GM12878 (cell line): ENCODE measurements around the gene ITFG1. TPM values are rescaled to one million over a fixed set of nuclear protein-coding genes. Genes with fewer than 3 reads are reported as not detected.
A peak's percentile ranks its signal among the peaks of the same experiment; 100 is the strongest.

Experiments
- ATAC-seq: fragments of 200-7000 bp; cut with Tn5 transposase; 3 replicates; pipeline ENCODE4 v1.9.1; 2020; ENCODE audit warnings: mild to moderate bottlenecking, moderate library complexity
- Bru-seq: library from RNA; stranded (reverse); fragments of 400-500 nt; gene quantifications from one replicate; lab custom pipeline; 2021; lab: Mats Ljungman, UMichigan
- BruChase-seq, 2 experiments: library from RNA; stranded (reverse); fragments of 400-500 nt; gene quantifications; one replicate each; lab custom pipeline; 2021; lab: Mats Ljungman, UMichigan
- BruUV-seq: library from RNA; stranded (reverse); fragments of 400-500 nt; replicated peaks from 2 replicates; lab custom pipeline; 2021; lab: Mats Ljungman, UMichigan
- CTCF ChIA-PET: fragments of 300-600 bp; sonication (Branson Sonifier 250); formaldehyde crosslinking; extraction: SDS; loops from one replicate; lab custom pipeline; 2021; ENCODE audit warnings: inconsistent platforms; lab: Yijun Ruan, JAX
- POLR2A ChIA-PET: fragments of 350-600 bp; formaldehyde crosslinking; extraction: SDS; loops from one replicate; lab custom pipeline; 2021; ENCODE audit warnings: inconsistent platforms; lab: Charles Lee
- RAD21 ChIA-PET: fragments of 300-600 bp; sonication (Branson Sonifier 250); formaldehyde crosslinking; loops from one replicate; lab custom pipeline; 2023; ENCODE audit warnings: antibody characterized with exemption; ENCODE audit not compliant: unreplicated experiment; lab: Charles Lee
- SMC1A ChIA-PET: fragments of 300-600 bp; sonication (Branson Sonifier 250); formaldehyde crosslinking; loops from one replicate; lab custom pipeline; 2023; ENCODE audit not compliant: unreplicated experiment, uncharacterized antibody; lab: Charles Lee
- DNase-seq: peaks from one replicate; pipeline ENCODE4 v3.0.0-alpha.2; 2011; ENCODE audit warnings: low read depth, low spot score
- FAIRE-seq: peaks from 3 replicates; lab custom pipeline; 2011; peaks lifted over from hg19 to GRCh38; lab: Jason Lieb, UNC
- H2AFZ ChIP-seq: 2 replicates; pipeline ENCODE4 v1.6.0; 2011; ENCODE audit warnings: low read depth, low read length, control low read depth; ENCODE audit not compliant: control insufficient read depth
- H3K27ac ChIP-seq: 2 replicates; pipeline ENCODE4 v1.5.1; 2011; ENCODE audit warnings: control low read depth; ENCODE audit not compliant: control insufficient read depth, insufficient read depth
- H3K27me3 ChIP-seq, 2 experiments: replicated peaks in 1 of 2; 2 replicates each; pipeline versions ENCODE4 v1.6.0 to v1.6.1; 2011; ENCODE audit warnings: low read length in 1 of 2; ENCODE audit not compliant: control insufficient read depth in 2 of 2, insufficient read depth in 2 of 2
- H3K36me3 ChIP-seq, 2 experiments: 2 replicates each; pipeline ENCODE4 v1.5.1; 2011; ENCODE audit warnings: low read length in 1 of 2; ENCODE audit not compliant: control insufficient read depth in 2 of 2, insufficient read depth in 2 of 2
- H3K4me1 ChIP-seq: 2 replicates; pipeline ENCODE4 v1.6.1; 2011; ENCODE audit warnings: mild to moderate bottlenecking, low read length, moderate library complexity, mixed read lengths; ENCODE audit not compliant: control insufficient read depth, insufficient read depth
- H3K4me2 ChIP-seq: 2 replicates; pipeline ENCODE4 v1.6.0; 2011; ENCODE audit warnings: control low read depth; ENCODE audit not compliant: control insufficient read depth, insufficient read depth
- H3K4me3 ChIP-seq: fragments of 200-600 bp; sonication (generic); 2 replicates; pipeline ENCODE4 v1.5.1; 2016
- H3K79me2 ChIP-seq: 2 replicates; pipeline ENCODE4 v1.6.0; 2011; ENCODE audit warnings: low read length; ENCODE audit not compliant: control insufficient read depth, insufficient read depth
- H3K9ac ChIP-seq: 2 replicates; pipeline ENCODE4 v1.8.0; 2011; ENCODE audit warnings: low read length, control low read depth, mixed read lengths; ENCODE audit not compliant: control insufficient read depth, insufficient read depth
- H3K9me3 ChIP-seq: replicated peaks from 3 replicates; pipeline ENCODE4 v1.5.1; 2011; ENCODE audit warnings: mild to moderate bottlenecking, low read length; ENCODE audit not compliant: control insufficient read depth, insufficient read depth
- H4K20me1 ChIP-seq: 2 replicates; pipeline ENCODE4 v1.6.0; 2011; ENCODE audit not compliant: control insufficient read depth, insufficient read depth
- ATF2 ChIP-seq: IDR thresholded peaks from 2 replicates; pipeline ENCODE4 v1.6.1; 2012; ENCODE audit warnings: low read length, inconsistent platforms
- ATF7 ChIP-seq: fragments of 450-650 bp; IDR thresholded peaks from 2 replicates; pipeline ENCODE4 v1.6.1; 2016; ENCODE audit warnings: low read depth, mild to moderate bottlenecking
- BHLHE40 ChIP-seq, 2 experiments: fragments of 450-650 bp in 1 of 2; IDR thresholded peaks; 2 replicates each; pipeline ENCODE4 v1.6.1; 2011 to 2017; ENCODE audit warnings: low read depth in 2 of 2, borderline replicate concordance in 1 of 2, improper control_type of control experiment in 1 of 2, low read length in 1 of 2, mild to moderate bottlenecking in 1 of 2
- CEBPZ ChIP-seq: fragments of 150-350 bp; IDR thresholded peaks from 2 replicates; pipeline ENCODE4 v1.6.1; 2016; ENCODE audit warnings: low read depth, low read length
- EP300 ChIP-seq, 2 experiments: fragments of 150-350 bp in 1 of 2; IDR thresholded peaks; 2 replicates each; pipeline ENCODE4 v1.6.1; 2011 to 2012; ENCODE audit warnings: low read depth in 2 of 2, low read length in 2 of 2, borderline replicate concordance in 1 of 2, improper control_type of control experiment in 1 of 2, inconsistent platforms in 1 of 2; ENCODE audit not compliant: control insufficient read depth in 1 of 2
- MTA2 ChIP-seq: fragments of 450-650 bp; IDR thresholded peaks from 2 replicates; pipeline ENCODE4 v1.6.1; 2016; ENCODE audit warnings: low read depth, mild to moderate bottlenecking, moderate library complexity
- USF1 ChIP-seq: IDR thresholded peaks from 2 replicates; pipeline ENCODE4 v1.6.1; 2011; ENCODE audit warnings: borderline replicate concordance, low read depth, mild to moderate bottlenecking, moderate library complexity, mixed read lengths, low read length; ENCODE audit not compliant: insufficient read depth; ENCODE audit errors: extremely low read length
- ZNF274 ChIP-seq: IDR thresholded peaks from one replicate; pipeline ENCODE4 v1.8.0; 2011; ENCODE audit not compliant: insufficient read length, insufficient read depth
- WGBS: methylation state at CpG from one replicate; pipeline ENCODE4 v1.1.6; 2016; ENCODE audit warnings: low lambda C conversion rate; ENCODE audit not compliant: insufficient replicate concordance, insufficient coverage; ENCODE audit errors: missing lambda C conversion rate; 5-methylcytosine and 5-hydroxymethylcytosine counted together
- in situ Hi-C: fragments of 300-500 bp; cut with MboI; formaldehyde crosslinking; loops from 9 replicates; pipeline ENCODE4 v1.14.3; 2018; ENCODE audit warnings: mixed read lengths
- intact Hi-C: fragments of 100-400 bp; cut with micrococcal nuclease; formaldehyde crosslinking; loops from one replicate; pipeline ENCODE4 v1.14.2; 2022; ENCODE audit not compliant: unreplicated experiment
- long read RNA-seq, 2 experiments: library from polyadenylated mRNA; unstranded; transcript quantifications; one replicate each; pipeline ENCODE4 v2.0.0, GENCODE V29; 2019 to 2020
- polyA minus RNA-seq, 3 experiments: library from RNA; depleted of rRNA, polyadenylated mRNA; stranded (reverse); fragments of >200 nt; gene quantifications; 2 replicates each; pipeline ENCODE4 v1.2.3, GENCODE V29; 2011
- polyA plus RNA-seq, 11 experiments: library from polyadenylated mRNA; depleted of rRNA in 4 of 11; unstranded in 6 of 11; stranded (reverse) in 5 of 11; fragments of >200 nt; fragmentation: Nextera tagmentation in 4 of 11; fragmentation: Illumina TruSeq in 1 of 11; extraction: Ambion mirVana in 4 of 11; extraction: Trizol in 1 of 11; gene quantifications; 1 replicate in 1 of 11; 2 replicates in 10 of 11; pipeline versions ENCODE4 v1.2.1 to v1.2.3, GENCODE V29; 2011 to 2016; ENCODE audit warnings: inconsistent platforms in 2 of 11, missing spikeins in 2 of 11, low read depth in 1 of 11
- total RNA-seq, 4 experiments: library from RNA; depleted of rRNA in 3 of 4; stranded (reverse); fragments of >200 nt in 3 of 4; fragmentation: Illumina TruSeq in 1 of 4; extraction: Trizol in 1 of 4; gene quantifications; 2 replicates each; pipeline versions ENCODE4 v1.2.1 to v1.2.3, GENCODE V29; 2013 to 2021

Gene ITFG1
- total RNA-seq (2013; cell fraction: nucleolus; rRNA removed) = 171 and 189 TPM in 2 replicates
- total RNA-seq (2014; rRNA removed) = 27.6 and 29.9 TPM in 2 replicates
- 37.3 and 40.1 TPM in 2 replicates for total RNA-seq (2014; rRNA removed; fragmentation: Illumina TruSeq; extraction: Trizol)
- 21.3 and 22.2 TPM in 2 replicates for total RNA-seq (2021)
- 11.4 TPM for polyA plus RNA-seq (2011; ENCODE audit: low read depth)
- 56.3 and 93.7 TPM in 2 replicates for polyA plus RNA-seq (2011; rRNA removed)
- 20.2 and 24.5 TPM in 2 replicates for polyA plus RNA-seq (2011; cell fraction: cytosol; rRNA removed)
- polyA plus RNA-seq (2011; cell fraction: nucleus; rRNA removed) = 18.3 and 23.1 TPM in 2 replicates
- polyA plus RNA-seq (2012) = 17.5 and 19.5 TPM in 2 replicates
- polyA plus RNA-seq (2014; fragmentation: Illumina TruSeq; extraction: Trizol) = 29.6 and 36.5 TPM in 2 replicates
- 10 to 100 TPM in 1 of 2 experiments, 1 to 10 TPM in 1; 9.3 to 15.9 TPM for polyA plus RNA-seq (2014; fragmentation: Nextera tagmentation; extraction: Ambion mirVana)
- 11.5 and 13.8 TPM in 2 replicates for polyA plus RNA-seq (2014; rRNA removed)
- 10 to 100 TPM; 45.1 to 45.2 TPM for polyA plus RNA-seq (2016; fragmentation: Nextera tagmentation; extraction: Ambion mirVana)
- polyA minus RNA-seq (2011; rRNA and poly(A)+ RNA removed) = 35.1 and 48.0 TPM in 2 replicates
- 9.6 and 13.7 TPM in 2 replicates for polyA minus RNA-seq (2011; cell fraction: cytosol; rRNA and poly(A)+ RNA removed)
- 57.8 and 86.2 TPM in 2 replicates for polyA minus RNA-seq (2011; cell fraction: nucleus; rRNA and poly(A)+ RNA removed)
- Bru-seq, nascent RNA = percentile 75 among the genes with signal in this experiment
- BruChase-seq, experiment 1, labeled RNA remaining after a 6-hour chase = percentile 72 among the genes with signal in this experiment
- percentile 73 among the genes with signal in this experiment for BruChase-seq, experiment 2, labeled RNA remaining after a 2-hour chase
- long read RNA-seq, experiment 1, transcript ITFG1-201 (18 exons, 3,400 nt) = major isoform, 42 of 59 reads
- long read RNA-seq, experiment 1, partial matches to known transcripts = 4 of 59 reads
- long read RNA-seq, experiment 1, other reads (novel, unspliced or antisense) = 12 of 59 reads
- long read RNA-seq, experiment 2, transcript ITFG1-201 (18 exons, 3,400 nt) = major isoform, 142 of 211 reads
- long read RNA-seq, experiment 2, partial matches to known transcripts = 28 of 211 reads
- long read RNA-seq, experiment 2, other reads (novel, unspliced or antisense) = 41 of 211 reads

GRCh38 chr16:47460711-47461597 is at the start of gene ITFG1, which contains the start of gene PHKB:
Gene ITFG1, minus strand, starts transcription at chr16:47461063. Its CDS starts 18 bp downstream, at chr16:47461045.
Gene PHKB, plus strand, starts transcription at chr16:47461331. Its CDS starts 20 bp downstream, at chr16:47461351.
- H3K79me2 ChIP-seq = peaks cover 69% of the 10 kb centered on the region
- no peaks in the 10 kb centered on the region for H3K9me3 ChIP-seq
- ChIA-PET RAD21 (interaction anchor here (0.7 to 19.6 kb wide), 22 partner anchors 8 to 424 kb away, joined by 3 to 238 read pairs (median 3); no protein-coding TSS in a partner anchor), POLR2A (interaction anchor here (0.5 to 5.6 kb wide), 13 partner anchors 11 to 924 kb away, joined by 3 to 38 read pairs (median 4); partner anchors contain the start of gene SIAH1), CTCF (interaction anchor here (0.8 to 7.6 kb wide), 7 partner anchors 10 to 594 kb away, joined by 3 to 60 read pairs (median 4); no protein-coding TSS in a partner anchor), SMC1A (interaction anchor here (0.8 to 14.7 kb wide), 26 partner anchors 10 to 594 kb away, joined by 3 to 254 read pairs (median 4); no protein-coding TSS in a partner anchor)
- intact Hi-C loops = loop anchor here (1.0 to 10.0 kb wide), 4 partner anchors 32 to 319 kb away; partner anchors contain the start of gene NETO2
- 2% methylated on average over 76 of the region's 82 CpGs for WGBS
- peak within 1 kb of the TSS; percentile 90 for H3K27ac ChIP-seq
- peaks cover 10% of the 10 kb centered on the region for H3K4me1 ChIP-seq
- peak within 1 kb of the TSS; percentile 93 for H2AFZ ChIP-seq
- H3K4me3 ChIP-seq = peak within 1 kb of the TSS; percentile 85
- no peaks in the 10 kb centered on the region for H4K20me1 ChIP-seq
- ATAC-seq (peak; percentile 75), FAIRE-seq (no peak), DNase-seq (peak; percentile 69)
- H3K27me3 ChIP-seq = no peaks in the 10 kb centered on the region
- H3K36me3 ChIP-seq = peaks cover 0 to 4% of the 10 kb centered on the region in 2 experiments; a peak in 1 of 4 replicates
- in situ Hi-C loops = no loop called here
- no TSS peak for BruUV-seq
- H3K4me2 ChIP-seq = peak within 1 kb of the TSS; percentile 92
- peak within 1 kb of the TSS; percentile 93 for H3K9ac ChIP-seq
- no peak for TF ChIP-seq ATF7
- no peak for TF ChIP-seq ATF2
- no peak for TF ChIP-seq MTA2
- no peak for TF ChIP-seq ZNF274
- no peak for TF ChIP-seq CEBPZ
- TF ChIP-seq EP300 (IDR thresholded peaks at IDR 0.05; ENCODE audit: borderline replicate concordance in 1 of 2, control insufficient read depth in 1 of 2, low read depth in 2 of 2, low read length in 2 of 2) = no peak
- TF ChIP-seq BHLHE40 (IDR thresholded peaks at IDR 0.05; ENCODE audit: borderline replicate concordance in 1 of 2, low read depth in 2 of 2, low read length in 1 of 2) = peak in 1 of 2 experiments; percentile 42; a peak in 2 of 4 replicates
- TF ChIP-seq USF1 = no peak
